Calu3 (cell line): ENCODE results near the gene C1R. TPM values are rescaled to one million over a fixed set of nuclear protein-coding genes. Genes with fewer than 3 reads are reported as not detected.
"Not testable (repeated sequence)": the region's sequence is repeated elsewhere in the genome, so short reads cannot be mapped to it uniquely, and the experiment has no call there.

ENCODE experiments used
- BruUV-seq: library from RNA; stranded (reverse); fragments of 400-500 nt; replicated peaks from 2 replicates; lab custom pipeline; 2021; lab: Mats Ljungman, UMichigan
- CTCF ChIA-PET: fragments of 300-600 bp; sonication (Branson Sonifier 250); formaldehyde crosslinking; loops from one replicate; lab custom pipeline; 2022; ENCODE audit warnings: antibody characterized with exemption; lab: Charles Lee
- DNase-seq: peaks from one replicate; pipeline ENCODE4 v3.0.0; 2022
- H3K27ac Mint-ChIP-seq: one replicate; pipeline ENCODE4 v1.8.0; 2022; ENCODE audit warnings: mixed read lengths; ENCODE audit not compliant: unreplicated experiment
- H3K27me3 Mint-ChIP-seq: one replicate; pipeline ENCODE4 v1.8.0; 2022; ENCODE audit warnings: mixed read lengths; ENCODE audit not compliant: unreplicated experiment
- H3K36me3 Mint-ChIP-seq: one replicate; pipeline ENCODE4 v1.8.0; 2022; ENCODE audit warnings: mild to moderate bottlenecking, moderate library complexity, mixed read lengths; ENCODE audit not compliant: insufficient read depth, unreplicated experiment
- H3K4me1 Mint-ChIP-seq: one replicate; pipeline ENCODE4 v1.8.0; 2022; ENCODE audit warnings: mild to moderate bottlenecking, low read depth, mixed read lengths; ENCODE audit not compliant: unreplicated experiment
- H3K4me3 Mint-ChIP-seq: one replicate; pipeline ENCODE4 v1.8.0; 2022; ENCODE audit warnings: mild to moderate bottlenecking, low read depth, moderate library complexity, mixed read lengths; ENCODE audit not compliant: unreplicated experiment
- H3K9me3 Mint-ChIP-seq: one replicate; pipeline ENCODE4 v1.8.0; 2022; ENCODE audit warnings: low read depth, mixed read lengths; ENCODE audit not compliant: unreplicated experiment
- intact Hi-C: fragments of 100-400 bp; cut with micrococcal nuclease; formaldehyde crosslinking; loops from one replicate; pipeline ENCODE4 v1.10.0; 2022; ENCODE audit not compliant: unreplicated experiment
- total RNA-seq: library from RNA; stranded (reverse); gene quantifications from 2 replicates; pipeline ENCODE4 v1.2.3, GENCODE V29; 2022
- TF ChIP-seq, protein P1 (sequence below): fragments of 200-600 bp; IDR thresholded peaks from one replicate; pipeline ENCODE4 v1.8.0; 2022; ENCODE audit warnings: antibody characterized with exemption; ENCODE audit not compliant: unreplicated experiment

C1R gene
- total RNA-seq, 1 experiment from 2014 or later: 7.6 TPM

DNA sequence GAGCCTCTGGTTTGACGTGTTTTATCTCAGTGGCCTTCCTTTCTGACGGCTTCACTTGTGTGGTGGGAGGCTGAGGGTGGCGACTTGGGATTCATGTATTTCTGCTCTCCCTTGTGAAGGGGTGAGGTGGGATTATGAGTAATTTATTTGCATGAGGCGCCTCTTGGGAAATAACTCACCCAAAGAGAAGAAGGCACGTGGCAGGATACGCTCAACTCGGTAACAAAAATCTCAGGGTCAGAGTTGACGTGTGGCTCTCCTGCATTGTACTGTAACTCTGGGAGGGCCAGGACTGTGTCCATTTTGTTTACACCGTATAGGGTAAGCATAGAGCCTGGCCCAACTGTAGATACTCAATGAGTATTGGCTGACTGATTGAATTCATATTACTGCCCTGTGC is 46.3 kb downstream of the C1R start:
- Mint-ChIP-seq H3K4me3 (no peak overlapping the region), H3K27ac (no peak overlapping the region), H3K27me3 (peaks cover 10% of the 10 kb centered on the region), H3K9me3 (no peaks in the 10 kb centered on the region), H3K36me3 (no peaks in the 10 kb centered on the region), H3K4me1 (peaks cover 5% of the 10 kb centered on the region)
- TF ChIP-seq, protein P1, sequence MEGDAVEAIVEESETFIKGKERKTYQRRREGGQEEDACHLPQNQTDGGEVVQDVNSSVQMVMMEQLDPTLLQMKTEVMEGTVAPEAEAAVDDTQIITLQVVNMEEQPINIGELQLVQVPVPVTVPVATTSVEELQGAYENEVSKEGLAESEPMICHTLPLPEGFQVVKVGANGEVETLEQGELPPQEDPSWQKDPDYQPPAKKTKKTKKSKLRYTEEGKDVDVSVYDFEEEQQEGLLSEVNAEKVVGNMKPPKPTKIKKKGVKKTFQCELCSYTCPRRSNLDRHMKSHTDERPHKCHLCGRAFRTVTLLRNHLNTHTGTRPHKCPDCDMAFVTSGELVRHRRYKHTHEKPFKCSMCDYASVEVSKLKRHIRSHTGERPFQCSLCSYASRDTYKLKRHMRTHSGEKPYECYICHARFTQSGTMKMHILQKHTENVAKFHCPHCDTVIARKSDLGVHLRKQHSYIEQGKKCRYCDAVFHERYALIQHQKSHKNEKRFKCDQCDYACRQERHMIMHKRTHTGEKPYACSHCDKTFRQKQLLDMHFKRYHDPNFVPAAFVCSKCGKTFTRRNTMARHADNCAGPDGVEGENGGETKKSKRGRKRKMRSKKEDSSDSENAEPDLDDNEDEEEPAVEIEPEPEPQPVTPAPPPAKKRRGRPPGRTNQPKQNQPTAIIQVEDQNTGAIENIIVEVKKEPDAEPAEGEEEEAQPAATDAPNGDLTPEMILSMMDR: no peak
- intact Hi-C loops: no loop called here
- no peak for DNase-seq
- CTCF ChIA-PET: no interaction called here
- no TSS peak for BruUV-seq

GRCh38 chr12:7042842-7043241 is 49.4 kb downstream of the C1R start:
- H3K27ac Mint-ChIP-seq: no peak overlapping the region
- CTCF ChIA-PET: no interaction called here
- H3K36me3 Mint-ChIP-seq: no peaks in the 10 kb centered on the region
- H3K9me3 Mint-ChIP-seq: no peaks in the 10 kb centered on the region
- H3K4me1 Mint-ChIP-seq: peaks cover 5% of the 10 kb centered on the region
- no peak for DNase-seq
- H3K4me3 Mint-ChIP-seq: no peak overlapping the region
- no TSS peak for BruUV-seq
- no peaks in the 10 kb centered on the region for H3K27me3 Mint-ChIP-seq
- TF ChIP-seq, protein P1: no peak
- intact Hi-C loops: no loop called here

DNA sequence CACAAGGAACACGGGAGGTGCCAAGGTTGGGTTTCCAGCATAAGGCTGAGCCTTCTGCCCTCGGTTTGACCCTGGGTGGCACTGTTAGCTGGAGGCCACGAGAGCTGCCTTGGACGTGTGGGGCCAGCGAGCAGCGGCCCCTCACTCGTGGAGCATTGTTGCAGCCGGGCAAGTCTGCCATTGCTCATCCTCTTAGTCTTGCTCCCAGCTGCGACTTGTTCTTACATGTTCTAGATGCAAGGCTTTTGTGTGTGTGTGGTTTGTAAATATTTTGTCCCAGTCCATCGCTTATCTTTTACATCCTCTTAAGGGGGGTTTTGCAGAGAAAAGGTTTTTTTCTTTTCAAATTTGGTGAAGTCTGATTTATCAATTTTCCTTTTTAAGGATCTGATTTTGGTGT is 52.8 kb downstream of the C1R start:
- Mint-ChIP-seq H3K36me3 (no peaks in the 10 kb centered on the region), H3K27me3 (peaks cover 3% of the 10 kb centered on the region), H3K27ac (no peak overlapping the region), H3K9me3 (no peaks in the 10 kb centered on the region), H3K4me3 (no peak overlapping the region), H3K4me1 (peaks cover 5% of the 10 kb centered on the region)
- BruUV-seq: no TSS peak
- no peak for DNase-seq
- TF ChIP-seq, protein P1: no peak
- intact Hi-C loops: no loop called here
- CTCF ChIA-PET: interaction anchor here (0.6 kb wide), 1 partner anchor 46 kb away, joined by 3 read pairs; no protein-coding TSS in a partner anchor

DNA sequence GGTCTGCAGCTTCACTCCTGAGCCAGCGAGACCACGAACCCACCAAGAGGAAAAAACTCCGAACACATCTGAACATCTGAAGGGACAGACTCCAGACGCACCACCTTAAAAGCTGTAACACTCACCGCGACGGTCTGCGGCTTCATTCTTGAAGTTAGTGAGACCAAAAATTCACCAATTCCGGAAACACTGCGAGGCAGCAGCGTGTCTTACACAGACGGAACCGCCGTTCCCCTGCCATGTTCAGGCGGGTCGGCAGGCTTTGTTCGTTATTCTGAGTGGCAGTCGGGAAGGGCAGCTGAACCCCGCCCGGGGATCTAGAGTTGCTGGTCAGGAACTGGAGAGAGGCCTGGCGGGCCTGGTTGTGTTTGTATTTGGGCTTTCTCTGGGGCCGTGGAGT is 53.7 kb downstream of the C1R start:
- CTCF ChIA-PET: interaction anchor here (0.8 kb wide), 1 partner anchor 21 kb away, joined by 3 read pairs; the partner anchor contains the start of gene C1S
- intact Hi-C loops: no loop called here
- no peak for DNase-seq
- Mint-ChIP-seq H3K4me1 (peaks cover 5% of the 10 kb centered on the region), H3K9me3 (no peaks in the 10 kb centered on the region), H3K27me3 (peaks cover 11% of the 10 kb centered on the region), H3K36me3 (no peaks in the 10 kb centered on the region), H3K4me3 (no peak overlapping the region), H3K27ac (no peak overlapping the region)
- TF ChIP-seq, protein P1: no peak
- no TSS peak for BruUV-seq

DNA sequence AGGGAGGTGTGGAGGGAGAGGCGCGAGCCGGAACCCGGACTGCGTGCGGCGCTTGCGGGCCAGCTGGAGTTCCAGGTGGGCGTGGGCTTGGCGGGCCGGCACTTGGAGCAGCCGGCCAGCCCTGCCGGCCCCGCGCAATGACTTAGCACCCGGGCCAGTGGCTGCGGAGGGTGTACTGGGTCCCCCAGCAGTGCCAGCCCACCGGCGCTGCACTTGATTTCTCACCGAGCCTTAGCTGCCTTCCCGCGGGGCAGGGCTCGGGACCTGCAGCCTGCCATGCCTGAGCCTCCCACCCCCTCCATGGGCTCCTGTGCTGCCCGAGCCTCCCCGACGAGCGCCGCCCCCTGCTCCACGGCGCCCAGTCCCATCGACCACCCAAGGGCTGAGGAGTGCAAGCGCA is 54.8 kb downstream of the C1R start:
- BruUV-seq, H3K36me3 Mint-ChIP-seq, CTCF ChIA-PET: not testable (repeated sequence)

More for the DNA sequence above, 54.8 kb downstream of the C1R start:
- H3K4me1 Mint-ChIP-seq, H3K9me3 Mint-ChIP-seq, DNase-seq, H3K4me3 Mint-ChIP-seq, H3K27ac Mint-ChIP-seq, intact Hi-C loops: not testable (repeated sequence)
- peaks cover 20% of the 10 kb centered on the region for H3K27me3 Mint-ChIP-seq
